ENCODE results near the gene FAM174C.

FAM174C gene

GRCh38 chr19:1321539-1321938 lies 46.2 kb downstream of the FAM174C start:
- no peak for DNase-seq (ENCODE audit: low spot score)

- DNase-seq (ENCODE audit: low spot score): no peak
Observed at GRCh38 chr19:1322198-1322981, 47.1 kb downstream of the FAM174C start.

- DNase-seq (ENCODE audit: low spot score): no peak
Observed at GRCh38 chr19:1324249-1324805, 49.0 kb downstream of the FAM174C start.

- DNase-seq (ENCODE audit: low spot score): no peak
Observed at GRCh38 chr19:1324806-1325567, 49.7 kb downstream of the FAM174C start.

- DNase-seq (ENCODE audit: low spot score): no peak
Observed at GRCh38 chr19:1325568-1326294, 50.4 kb downstream of the FAM174C start.

GRCh38 chr19:1327125-1327524 lies 51.8 kb downstream of the FAM174C start:
- DNase-seq (ENCODE audit: low spot score): no peak
